ENCODE measurements around the gene SP1. TPM values are rescaled to one million over a fixed set of nuclear protein-coding genes. Genes with fewer than 3 reads are reported as not detected.
"Not testable (repeated sequence)": the region's sequence is repeated elsewhere in the genome, so short reads cannot be mapped to it uniquely, and the experiment has no call there.

The SP1 gene
- total RNA-seq, 1 donor = 53.6 TPM

DNA sequence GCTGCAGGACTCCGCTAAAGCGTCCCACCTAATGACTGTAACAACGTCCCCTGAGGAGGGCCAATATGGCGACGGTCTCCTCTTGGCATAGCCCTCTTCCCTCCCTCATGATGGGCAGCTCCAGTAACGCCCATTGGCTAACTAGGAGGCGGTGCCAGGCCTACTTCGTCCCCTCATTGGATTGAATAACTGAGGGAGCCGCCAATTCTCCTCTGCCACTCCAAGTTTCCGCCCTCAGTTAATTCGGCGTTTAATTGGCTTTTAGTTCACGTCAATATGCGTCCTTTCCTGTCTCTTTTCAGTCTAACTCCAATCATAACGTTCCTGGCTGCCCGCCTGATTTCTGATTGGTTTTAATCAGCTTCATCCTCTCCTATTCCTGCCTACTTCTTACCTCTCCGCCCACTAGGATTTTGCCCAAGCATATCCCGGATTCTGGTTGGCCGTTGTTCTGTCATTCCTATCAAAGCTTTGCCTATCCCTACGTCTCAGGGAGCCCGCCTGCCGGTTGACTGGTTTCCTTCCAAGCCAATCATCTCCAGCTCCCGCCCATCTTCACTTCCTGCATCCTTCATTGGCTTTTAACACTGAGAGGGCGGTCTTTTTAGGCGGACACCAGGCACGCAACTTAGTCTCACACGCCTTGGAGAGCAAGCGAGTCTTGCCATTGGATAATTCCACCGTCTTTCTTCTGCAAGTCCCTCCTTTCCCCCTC lies 430 bp upstream of the SP1 start:
- Histone ChIP-seq H3K27me3 (ENCODE audit: insufficient read depth, low read length) (no peaks in the 10 kb centered on the region), H3K9me3 (ENCODE audit: low read depth, low read length) (no peaks in the 10 kb centered on the region), H3K4me3 (ENCODE audit: low read length) (peak overlapping the region; percentile 47), H3K4me1 (ENCODE audit: insufficient read depth, low read length) (peaks cover 49% of the 10 kb centered on the region)

DNA sequence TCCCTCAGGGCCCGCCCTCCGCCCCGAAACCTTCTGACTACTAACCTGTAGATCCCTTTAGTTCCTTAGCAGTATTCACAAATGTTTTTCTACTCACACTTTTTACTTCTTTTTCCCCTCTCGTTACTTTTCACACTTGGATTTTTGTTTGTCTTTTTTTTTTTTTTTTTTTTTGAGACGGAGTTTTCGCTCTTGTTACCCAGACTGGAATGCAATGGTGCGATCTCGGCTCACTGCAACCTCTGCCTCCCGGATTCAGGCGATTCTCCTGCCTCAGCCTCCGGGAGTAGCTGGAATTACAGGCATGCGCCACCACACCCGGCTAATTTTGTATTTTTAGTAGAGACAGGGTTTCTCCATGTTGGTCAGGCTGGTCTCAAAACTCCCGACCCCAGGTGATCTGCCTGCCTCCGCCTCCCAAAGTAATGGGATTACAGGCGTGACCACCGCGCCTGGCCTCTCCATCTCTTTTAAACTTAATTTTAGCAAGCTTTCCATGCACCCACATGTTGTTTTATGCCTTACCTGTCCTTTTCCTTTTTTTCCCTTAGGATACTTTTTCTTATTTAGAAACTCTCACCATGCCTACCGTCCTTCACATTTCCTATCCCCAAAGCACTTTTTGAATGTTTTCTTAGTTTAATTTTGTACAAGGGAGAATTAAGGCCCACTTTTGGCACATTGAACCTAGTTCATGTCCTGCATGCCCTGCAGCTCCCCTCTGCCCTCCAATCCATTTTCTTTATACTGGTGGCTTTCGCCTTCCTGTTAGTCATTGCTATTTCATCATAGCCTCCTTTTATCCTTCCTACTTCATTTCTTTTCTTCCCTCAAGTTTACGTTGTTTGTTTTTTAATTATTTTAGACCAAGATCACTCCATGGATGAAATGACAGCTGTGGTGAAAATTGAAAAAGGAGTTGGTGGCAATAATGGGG lies 1.1 kb downstream of the SP1 start:
- H3K9me3 ChIP-seq (ENCODE audit: low read depth, low read length) = no peaks in the 10 kb centered on the region
- peak overlapping the region; percentile 50 for H3K4me3 ChIP-seq (ENCODE audit: low read length)
- peaks cover 62% of the 10 kb centered on the region for H3K4me1 ChIP-seq (ENCODE audit: insufficient read depth, low read length)
- no peaks in the 10 kb centered on the region for H3K27me3 ChIP-seq (ENCODE audit: insufficient read depth, low read length)

- Histone ChIP-seq H3K27me3 (ENCODE audit: insufficient read depth, low read length) (no peaks in the 10 kb centered on the region), H3K9me3 (ENCODE audit: low read depth, low read length) (no peaks in the 10 kb centered on the region), H3K4me3 (ENCODE audit: low read length) (peak overlapping the region; percentile 50), H3K4me1 (ENCODE audit: insufficient read depth, low read length) (peaks cover 69% of the 10 kb centered on the region)
Observed at GRCh38 chr12:53381731-53382630, 2.0 kb downstream of the SP1 start.

DNA sequence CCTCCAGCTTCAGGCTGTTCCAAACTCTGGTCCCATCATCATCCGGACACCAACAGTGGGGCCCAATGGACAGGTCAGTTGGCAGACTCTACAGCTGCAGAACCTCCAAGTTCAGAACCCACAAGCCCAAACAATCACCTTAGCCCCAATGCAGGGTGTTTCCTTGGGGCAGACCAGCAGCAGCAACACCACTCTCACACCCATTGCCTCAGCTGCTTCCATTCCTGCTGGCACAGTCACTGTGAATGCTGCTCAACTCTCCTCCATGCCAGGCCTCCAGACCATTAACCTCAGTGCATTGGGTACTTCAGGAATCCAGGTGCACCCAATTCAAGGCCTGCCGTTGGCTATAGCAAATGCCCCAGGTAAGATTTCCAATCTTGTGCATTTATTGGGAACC lies 3.3 kb downstream of the SP1 start:
- no peak overlapping the region for H3K4me3 ChIP-seq (ENCODE audit: low read length)
- H3K9me3 ChIP-seq (ENCODE audit: low read depth, low read length) = no peaks in the 10 kb centered on the region
- peaks cover 80% of the 10 kb centered on the region for H3K4me1 ChIP-seq (ENCODE audit: insufficient read depth, low read length)
- no peaks in the 10 kb centered on the region for H3K27me3 ChIP-seq (ENCODE audit: insufficient read depth, low read length)

DNA sequence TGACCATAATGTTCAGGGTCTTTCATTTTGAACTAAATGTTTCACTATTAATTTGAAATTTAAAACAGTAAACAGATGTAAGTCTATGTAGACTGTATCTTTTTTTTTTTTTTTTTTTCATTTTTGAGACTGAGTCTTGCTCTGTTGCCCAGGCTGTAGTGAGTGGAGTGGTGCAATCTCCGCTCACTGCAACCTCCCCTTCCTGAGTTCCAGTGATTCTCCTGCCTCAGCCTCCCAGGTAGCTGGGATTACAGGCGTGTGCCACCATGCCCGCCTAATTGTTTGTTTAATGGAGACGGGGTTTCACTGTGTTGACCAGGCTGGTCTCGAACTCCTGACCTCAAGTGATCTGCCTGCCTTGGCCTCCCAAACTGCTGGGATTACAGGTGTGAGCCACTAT lies 6.4 kb downstream of the SP1 start:
- H3K27me3 ChIP-seq (ENCODE audit: insufficient read depth, low read length); H3K4me3 ChIP-seq (ENCODE audit: low read length); H3K9me3 ChIP-seq (ENCODE audit: low read depth, low read length): not testable (repeated sequence)
- peaks cover 83% of the 10 kb centered on the region for H3K4me1 ChIP-seq (ENCODE audit: insufficient read depth, low read length)

DNA sequence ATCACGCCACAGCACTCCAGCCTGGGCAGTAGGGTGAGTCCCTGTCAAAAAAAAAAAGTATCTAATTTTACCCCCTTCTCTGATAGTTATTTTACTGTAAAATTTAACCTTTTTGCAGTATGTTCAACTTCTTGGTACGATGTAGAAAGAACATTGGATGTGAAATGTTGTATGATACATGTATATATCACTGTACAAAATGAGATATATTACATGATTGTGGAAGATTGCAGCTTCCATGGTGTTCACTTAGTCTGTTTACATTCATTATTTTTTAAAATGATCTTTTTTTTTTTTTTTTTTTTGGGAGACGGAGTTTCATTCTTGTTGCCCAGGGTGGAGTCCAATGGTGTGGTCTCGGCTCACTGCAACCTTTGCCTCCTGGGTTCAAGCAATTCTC lies 9.0 kb downstream of the SP1 start:
- no peaks in the 10 kb centered on the region for H3K27me3 ChIP-seq (ENCODE audit: insufficient read depth, low read length)
- peaks cover 57% of the 10 kb centered on the region for H3K4me1 ChIP-seq (ENCODE audit: insufficient read depth, low read length)
- no peaks in the 10 kb centered on the region for H3K9me3 ChIP-seq (ENCODE audit: low read depth, low read length)
- H3K4me3 ChIP-seq (ENCODE audit: low read length) = no peak overlapping the region

- Histone ChIP-seq H3K4me1 (ENCODE audit: insufficient read depth, low read length) (peaks cover 50% of the 10 kb centered on the region), H3K9me3 (ENCODE audit: low read depth, low read length) (no peaks in the 10 kb centered on the region), H3K27me3 (ENCODE audit: insufficient read depth, low read length) (no peaks in the 10 kb centered on the region), H3K4me3 (ENCODE audit: low read length) (no peak overlapping the region)
Observed at GRCh38 chr12:53389702-53390101, 9.7 kb downstream of the SP1 start.

GRCh38 chr12:53391724-53392123 lies 11.7 kb downstream of the SP1 start:
- Histone ChIP-seq H3K4me3 (ENCODE audit: low read length) (no peak overlapping the region), H3K27me3 (ENCODE audit: insufficient read depth, low read length) (no peaks in the 10 kb centered on the region), H3K9me3 (ENCODE audit: low read depth, low read length) (no peaks in the 10 kb centered on the region), H3K4me1 (ENCODE audit: insufficient read depth, low read length) (peaks cover 34% of the 10 kb centered on the region)

- no peak overlapping the region for H3K4me3 ChIP-seq (ENCODE audit: low read length)
- H3K4me1 ChIP-seq (ENCODE audit: insufficient read depth, low read length) = peaks cover 3% of the 10 kb centered on the region
- H3K9me3 ChIP-seq (ENCODE audit: low read depth, low read length) = no peaks in the 10 kb centered on the region
- H3K27me3 ChIP-seq (ENCODE audit: insufficient read depth, low read length) = no peaks in the 10 kb centered on the region
Observed at GRCh38 chr12:53399896-53400295, 19.9 kb downstream of the SP1 start.

DNA sequence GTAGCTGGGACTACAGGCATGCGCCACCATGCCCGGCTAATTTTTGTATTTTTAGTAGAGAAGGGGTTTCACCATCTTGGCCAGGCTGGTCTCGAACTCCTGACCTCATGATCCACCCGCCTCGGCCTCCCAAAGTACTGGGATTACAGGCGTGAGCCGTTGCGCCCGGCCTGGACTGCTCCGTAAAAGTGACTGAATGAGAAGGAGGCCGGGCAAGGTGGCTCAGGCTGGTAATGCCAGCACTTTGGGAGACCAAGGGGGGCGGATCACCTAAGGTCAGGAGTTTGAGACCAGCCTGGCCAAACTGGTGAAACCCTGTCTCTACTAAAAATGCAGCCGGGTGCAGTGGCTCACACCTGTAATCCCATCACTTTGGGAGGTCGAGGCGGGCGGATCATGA lies 22.4 kb downstream of the SP1 start:
- not testable (repeated sequence) for H3K4me3 ChIP-seq (ENCODE audit: low read length); H3K27me3 ChIP-seq (ENCODE audit: insufficient read depth, low read length); H3K4me1 ChIP-seq (ENCODE audit: insufficient read depth, low read length); H3K9me3 ChIP-seq (ENCODE audit: low read depth, low read length)

DNA sequence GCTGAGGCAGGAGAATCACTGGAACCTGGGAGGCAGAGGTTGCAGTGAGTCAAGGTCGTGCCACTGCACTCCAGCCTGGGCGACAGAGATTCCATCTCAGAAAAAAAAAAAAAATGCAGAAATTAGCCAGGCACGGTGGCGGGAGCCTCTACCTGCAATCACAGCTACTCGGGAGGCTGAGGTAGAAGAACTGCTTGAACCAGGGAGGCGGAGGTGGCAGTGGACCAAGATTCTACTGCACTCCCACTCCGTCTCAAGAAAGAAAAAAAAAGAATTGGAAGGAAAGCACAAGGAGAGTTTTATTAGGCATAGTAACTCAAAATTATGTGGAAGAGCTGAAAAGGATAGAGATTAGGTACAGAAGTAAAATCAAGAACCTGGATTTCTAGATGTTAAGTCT lies 22.9 kb downstream of the SP1 start:
- no peaks in the 10 kb centered on the region for H3K27me3 ChIP-seq (ENCODE audit: insufficient read depth, low read length)
- H3K4me1 ChIP-seq (ENCODE audit: insufficient read depth, low read length) = no peaks in the 10 kb centered on the region
- H3K4me3 ChIP-seq (ENCODE audit: low read length) = no peak overlapping the region
- H3K9me3 ChIP-seq (ENCODE audit: low read depth, low read length) = no peaks in the 10 kb centered on the region

GRCh38 chr12:53410951-53411350 lies 31.0 kb downstream of the SP1 start:
- H3K4me3 ChIP-seq (ENCODE audit: low read length) = no peak overlapping the region
- no peaks in the 10 kb centered on the region for H3K27me3 ChIP-seq (ENCODE audit: insufficient read depth, low read length)
- H3K4me1 ChIP-seq (ENCODE audit: insufficient read depth, low read length) = peaks cover 11% of the 10 kb centered on the region
- H3K9me3 ChIP-seq (ENCODE audit: low read depth, low read length) = no peaks in the 10 kb centered on the region

DNA sequence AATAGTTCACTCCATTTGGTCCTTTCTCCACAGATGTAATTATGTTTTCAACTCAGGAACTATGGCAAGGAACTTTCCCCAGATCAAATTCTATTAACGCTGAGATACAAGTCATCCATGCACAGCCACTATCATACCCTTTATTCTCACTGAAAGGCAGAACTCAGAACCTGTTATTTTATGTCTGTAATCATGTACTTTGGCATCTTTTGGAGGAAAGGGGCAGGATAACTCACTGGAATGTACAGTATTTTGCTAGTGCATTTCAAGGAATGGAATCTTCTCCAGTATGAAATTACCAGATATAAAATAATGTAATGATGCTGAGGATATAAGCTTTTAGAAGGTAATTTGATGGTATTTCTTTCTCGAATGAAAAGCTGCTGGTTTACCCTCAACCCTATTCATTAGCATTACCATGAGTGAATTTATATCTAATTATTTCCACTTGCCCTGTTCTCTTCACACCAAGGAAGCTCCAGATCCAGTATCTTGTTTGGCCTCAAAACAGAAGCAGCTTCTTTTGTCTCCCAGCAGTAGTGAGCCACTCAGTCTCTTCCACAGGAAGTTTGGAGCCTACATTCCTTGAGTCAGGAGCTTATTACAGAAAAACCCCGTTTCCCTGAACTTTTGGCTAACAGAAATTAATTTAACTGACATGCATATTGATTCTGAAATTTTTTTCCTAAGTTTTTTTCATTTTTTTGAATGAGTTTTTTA lies 33.7 kb downstream of the SP1 start:
- H3K4me3 ChIP-seq (ENCODE audit: low read length) = no peak overlapping the region
- no peaks in the 10 kb centered on the region for H3K27me3 ChIP-seq (ENCODE audit: insufficient read depth, low read length)
- peaks cover 27% of the 10 kb centered on the region for H3K4me1 ChIP-seq (ENCODE audit: insufficient read depth, low read length)
- H3K9me3 ChIP-seq (ENCODE audit: low read depth, low read length) = no peaks in the 10 kb centered on the region

DNA sequence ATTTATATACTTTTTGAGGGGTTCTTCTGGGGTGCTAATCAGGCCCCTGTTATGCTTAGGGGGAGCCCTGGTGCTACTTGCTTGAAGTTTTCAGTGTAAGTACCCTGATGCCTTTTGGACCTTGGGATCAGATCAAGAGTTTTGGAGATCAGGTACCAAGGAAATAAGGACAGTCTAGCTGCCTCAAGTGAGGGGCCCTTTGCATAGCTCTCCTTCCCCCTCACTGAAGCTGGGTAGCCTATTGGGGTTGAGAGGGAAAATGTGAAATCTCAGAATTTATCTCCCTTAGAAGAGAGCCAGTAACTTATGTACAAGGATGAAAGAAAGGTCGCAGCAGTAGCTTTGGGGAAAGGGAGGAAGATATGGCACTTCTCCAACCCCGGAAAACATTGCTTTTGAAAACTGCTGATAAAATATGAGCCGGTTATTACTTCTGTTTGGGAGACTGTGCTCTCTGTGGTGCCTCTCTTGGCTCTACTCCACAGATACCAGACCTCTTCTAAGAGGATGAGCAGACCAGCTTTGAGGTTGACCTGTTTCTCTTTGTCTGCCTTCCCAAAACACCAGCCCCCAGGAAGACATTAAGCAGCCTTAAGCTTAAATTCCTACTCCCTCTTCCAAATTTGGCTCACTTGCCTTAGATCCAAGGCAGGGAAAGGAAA lies 34.9 kb downstream of the SP1 start:
- Histone ChIP-seq H3K4me3 (ENCODE audit: low read length) (no peak overlapping the region), H3K9me3 (ENCODE audit: low read depth, low read length) (no peaks in the 10 kb centered on the region), H3K27me3 (ENCODE audit: insufficient read depth, low read length) (no peaks in the 10 kb centered on the region), H3K4me1 (ENCODE audit: insufficient read depth, low read length) (peaks cover 27% of the 10 kb centered on the region)
